D721Med (cell line): ENCODE data around the gene LBHD2.

Source experiments
- DNase-seq: peaks from one replicate; pipeline ENCODE4 v3.0.0; 2011; ENCODE audit warnings: low spot score; ENCODE audit not compliant: insufficient read length
- FAIRE-seq: peaks from 2 replicates; lab custom pipeline; 2011; peaks lifted over from hg19 to GRCh38; lab: Jason Lieb, UNC
- TF ChIP-seq, protein P1 (sequence below): IDR thresholded peaks from 2 replicates; pipeline ENCODE4 v1.5.1; 2012; ENCODE audit warnings: mild to moderate bottlenecking, control low read depth; ENCODE audit not compliant: insufficient read depth; ENCODE audit errors: missing control alignments

Gene LBHD2

GRCh38 chr14:103137689-103138300 is 53.8 kb downstream of the LBHD2 start:
- TF ChIP-seq, protein P1, sequence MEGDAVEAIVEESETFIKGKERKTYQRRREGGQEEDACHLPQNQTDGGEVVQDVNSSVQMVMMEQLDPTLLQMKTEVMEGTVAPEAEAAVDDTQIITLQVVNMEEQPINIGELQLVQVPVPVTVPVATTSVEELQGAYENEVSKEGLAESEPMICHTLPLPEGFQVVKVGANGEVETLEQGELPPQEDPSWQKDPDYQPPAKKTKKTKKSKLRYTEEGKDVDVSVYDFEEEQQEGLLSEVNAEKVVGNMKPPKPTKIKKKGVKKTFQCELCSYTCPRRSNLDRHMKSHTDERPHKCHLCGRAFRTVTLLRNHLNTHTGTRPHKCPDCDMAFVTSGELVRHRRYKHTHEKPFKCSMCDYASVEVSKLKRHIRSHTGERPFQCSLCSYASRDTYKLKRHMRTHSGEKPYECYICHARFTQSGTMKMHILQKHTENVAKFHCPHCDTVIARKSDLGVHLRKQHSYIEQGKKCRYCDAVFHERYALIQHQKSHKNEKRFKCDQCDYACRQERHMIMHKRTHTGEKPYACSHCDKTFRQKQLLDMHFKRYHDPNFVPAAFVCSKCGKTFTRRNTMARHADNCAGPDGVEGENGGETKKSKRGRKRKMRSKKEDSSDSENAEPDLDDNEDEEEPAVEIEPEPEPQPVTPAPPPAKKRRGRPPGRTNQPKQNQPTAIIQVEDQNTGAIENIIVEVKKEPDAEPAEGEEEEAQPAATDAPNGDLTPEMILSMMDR: no peak
- DNase-seq (no peak), FAIRE-seq (no peak)

GRCh38 chr14:103138301-103139131 is 54.5 kb downstream of the LBHD2 start:
- FAIRE-seq (no peak), DNase-seq (no peak)
- TF ChIP-seq, protein P1: no peak

GRCh38 chr14:103139132-103140025 is 55.4 kb downstream of the LBHD2 start:
- FAIRE-seq (no peak), DNase-seq (no peak)

More at GRCh38 chr14:103139132-103140025, 55.4 kb downstream of the LBHD2 start:
- TF ChIP-seq, protein P1: no peak
